ENCODE measurements around the gene FBXW9.

GRCh38 chr19:12701596-12702282 lies 5.3 kb upstream of the FBXW9 start:
- TF ChIP-seq POLR2A (IDR thresholded peaks at IDR 0.05), result no peak
- TF ChIP-seq, protein P1, sequence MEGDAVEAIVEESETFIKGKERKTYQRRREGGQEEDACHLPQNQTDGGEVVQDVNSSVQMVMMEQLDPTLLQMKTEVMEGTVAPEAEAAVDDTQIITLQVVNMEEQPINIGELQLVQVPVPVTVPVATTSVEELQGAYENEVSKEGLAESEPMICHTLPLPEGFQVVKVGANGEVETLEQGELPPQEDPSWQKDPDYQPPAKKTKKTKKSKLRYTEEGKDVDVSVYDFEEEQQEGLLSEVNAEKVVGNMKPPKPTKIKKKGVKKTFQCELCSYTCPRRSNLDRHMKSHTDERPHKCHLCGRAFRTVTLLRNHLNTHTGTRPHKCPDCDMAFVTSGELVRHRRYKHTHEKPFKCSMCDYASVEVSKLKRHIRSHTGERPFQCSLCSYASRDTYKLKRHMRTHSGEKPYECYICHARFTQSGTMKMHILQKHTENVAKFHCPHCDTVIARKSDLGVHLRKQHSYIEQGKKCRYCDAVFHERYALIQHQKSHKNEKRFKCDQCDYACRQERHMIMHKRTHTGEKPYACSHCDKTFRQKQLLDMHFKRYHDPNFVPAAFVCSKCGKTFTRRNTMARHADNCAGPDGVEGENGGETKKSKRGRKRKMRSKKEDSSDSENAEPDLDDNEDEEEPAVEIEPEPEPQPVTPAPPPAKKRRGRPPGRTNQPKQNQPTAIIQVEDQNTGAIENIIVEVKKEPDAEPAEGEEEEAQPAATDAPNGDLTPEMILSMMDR (IDR thresholded peaks at IDR 0.05), result no peak
